ENCODE data around the gene SLC4A4.
A peak's percentile ranks its signal among the peaks of the same experiment; 100 is the strongest.

Gene SLC4A4

GRCh38 chr4:71468116-71468710, 129.4 kb downstream of the SLC4A4 start:
- H3K4me3 ChIP-seq (ENCODE audit: control insufficient read depth, low read depth, low read length), result no peak overlapping the region
- TF ChIP-seq, protein P1, sequence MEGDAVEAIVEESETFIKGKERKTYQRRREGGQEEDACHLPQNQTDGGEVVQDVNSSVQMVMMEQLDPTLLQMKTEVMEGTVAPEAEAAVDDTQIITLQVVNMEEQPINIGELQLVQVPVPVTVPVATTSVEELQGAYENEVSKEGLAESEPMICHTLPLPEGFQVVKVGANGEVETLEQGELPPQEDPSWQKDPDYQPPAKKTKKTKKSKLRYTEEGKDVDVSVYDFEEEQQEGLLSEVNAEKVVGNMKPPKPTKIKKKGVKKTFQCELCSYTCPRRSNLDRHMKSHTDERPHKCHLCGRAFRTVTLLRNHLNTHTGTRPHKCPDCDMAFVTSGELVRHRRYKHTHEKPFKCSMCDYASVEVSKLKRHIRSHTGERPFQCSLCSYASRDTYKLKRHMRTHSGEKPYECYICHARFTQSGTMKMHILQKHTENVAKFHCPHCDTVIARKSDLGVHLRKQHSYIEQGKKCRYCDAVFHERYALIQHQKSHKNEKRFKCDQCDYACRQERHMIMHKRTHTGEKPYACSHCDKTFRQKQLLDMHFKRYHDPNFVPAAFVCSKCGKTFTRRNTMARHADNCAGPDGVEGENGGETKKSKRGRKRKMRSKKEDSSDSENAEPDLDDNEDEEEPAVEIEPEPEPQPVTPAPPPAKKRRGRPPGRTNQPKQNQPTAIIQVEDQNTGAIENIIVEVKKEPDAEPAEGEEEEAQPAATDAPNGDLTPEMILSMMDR (conservative IDR thresholded peaks at IDR 0.05; ENCODE audit: control insufficient read depth, insufficient read depth, low read depth, low read length), result no peak
- DNase-seq (ENCODE audit: low read depth), result no peak

- DNase-seq (ENCODE audit: low read depth), result no peak
- TF ChIP-seq, protein P1 (conservative IDR thresholded peaks at IDR 0.05; ENCODE audit: control insufficient read depth, insufficient read depth, low read depth, low read length), result no peak
- H3K4me3 ChIP-seq (ENCODE audit: control insufficient read depth, low read depth, low read length), result no peak overlapping the region
These were observed 130.7 kb downstream of the SLC4A4 start for GRCh38 chr4:71469541-71469940.

DNA sequence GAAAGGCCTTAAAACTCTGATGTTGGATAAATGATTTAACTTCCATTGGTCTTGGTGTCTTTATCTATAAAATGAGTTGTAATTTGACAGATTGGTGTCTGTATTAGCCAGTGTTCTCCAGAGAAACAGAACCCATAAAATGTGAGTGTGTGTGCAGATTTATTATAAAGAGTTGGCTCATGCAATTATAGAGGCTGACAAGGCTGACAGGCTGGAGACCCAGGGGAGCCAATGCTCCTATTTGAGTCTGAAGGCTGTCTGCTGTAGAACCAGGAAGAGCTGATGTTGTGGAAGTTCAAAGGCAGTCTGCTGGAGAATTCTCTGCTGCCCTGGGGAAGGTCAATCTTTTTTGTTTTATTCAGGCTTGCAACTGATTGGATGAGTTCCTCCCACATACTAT, 131.7 kb downstream of the SLC4A4 start:
- DNase-seq (ENCODE audit: low read depth), result no peak
- TF ChIP-seq, protein P1 (conservative IDR thresholded peaks at IDR 0.05; ENCODE audit: control insufficient read depth, insufficient read depth, low read depth, low read length), result no peak
- H3K4me3 ChIP-seq (ENCODE audit: control insufficient read depth, low read depth, low read length), result no peak overlapping the region

GRCh38 chr4:71472946-71473345, 134.1 kb downstream of the SLC4A4 start:
- H3K4me3 ChIP-seq (ENCODE audit: control insufficient read depth, low read depth, low read length), result no peak overlapping the region
- peak; percentile 56 for DNase-seq (ENCODE audit: low read depth)
- TF ChIP-seq, protein P1 (conservative IDR thresholded peaks at IDR 0.05; ENCODE audit: control insufficient read depth, insufficient read depth, low read depth, low read length), result no peak

DNA sequence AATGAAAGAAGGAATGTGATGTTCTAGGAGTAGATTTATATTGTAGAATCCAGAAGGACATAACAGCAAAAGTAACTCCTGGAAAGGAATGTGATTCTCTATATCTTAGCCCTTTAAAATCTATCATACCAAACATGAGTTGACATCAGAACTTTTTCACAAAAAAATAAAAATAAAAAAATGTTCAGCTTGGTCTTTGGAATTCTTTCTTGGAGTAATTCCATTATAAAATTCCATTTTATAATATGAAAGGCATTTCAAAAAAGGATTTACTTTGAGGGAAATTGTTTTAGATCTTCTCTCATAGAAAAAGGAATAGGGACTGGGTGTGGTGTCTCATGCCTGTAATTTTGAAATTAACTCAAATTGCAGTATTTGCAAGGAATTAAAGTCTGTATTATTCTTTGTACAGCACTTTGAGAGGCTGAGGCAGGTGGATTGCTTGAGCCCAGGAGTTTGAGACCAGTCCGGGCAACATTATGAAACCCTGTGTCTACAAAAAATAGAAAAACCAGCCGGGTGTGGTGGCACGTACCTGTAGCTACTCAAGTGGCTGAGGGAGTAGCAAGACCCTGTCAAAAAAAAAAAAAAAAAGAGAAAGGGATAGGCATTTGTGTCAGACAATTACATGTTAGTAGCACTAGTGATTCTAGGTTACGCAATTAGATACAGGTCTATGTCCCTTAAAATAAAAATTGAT, 134.9 kb downstream of the SLC4A4 start:
- no peak for DNase-seq (ENCODE audit: low read depth)
- TF ChIP-seq, protein P1 (conservative IDR thresholded peaks at IDR 0.05; ENCODE audit: control insufficient read depth, insufficient read depth, low read depth, low read length), result no peak
- H3K4me3 ChIP-seq (ENCODE audit: control insufficient read depth, low read depth, low read length), result no peak overlapping the region

GRCh38 chr4:71474731-71475130, 135.9 kb downstream of the SLC4A4 start:
- no peak overlapping the region for H3K4me3 ChIP-seq (ENCODE audit: control insufficient read depth, low read depth, low read length)
- DNase-seq (ENCODE audit: low read depth), result no peak
- TF ChIP-seq, protein P1 (conservative IDR thresholded peaks at IDR 0.05; ENCODE audit: control insufficient read depth, insufficient read depth, low read depth, low read length), result no peak

All from fibroblast of mammary gland (primary cell).